HEK293T (cell line): ENCODE data around the gene SSTR4.

Source experiments
- BHLHE40 ChIP-seq: fragments of 450-650 bp; IDR thresholded peaks from 2 replicates; pipeline ENCODE4 v1.6.1; 2016; ENCODE audit warnings: mild to moderate bottlenecking, moderate library complexity, borderline replicate concordance
- FOXK2 ChIP-seq: fragments of 450-650 bp; IDR thresholded peaks from 2 replicates; pipeline ENCODE4 v1.6.1; 2016; ENCODE audit warnings: mild to moderate bottlenecking
- FOXM1 ChIP-seq: fragments of 450-650 bp; IDR thresholded peaks from 2 replicates; pipeline ENCODE4 v1.6.1; 2017; ENCODE audit warnings: mild to moderate bottlenecking, borderline replicate concordance
- NFRKB ChIP-seq: fragments of 450-650 bp; IDR thresholded peaks from 2 replicates; pipeline ENCODE4 v1.6.1; 2016; ENCODE audit warnings: mild to moderate bottlenecking, moderate library complexity
- PKNOX1 ChIP-seq: fragments of 450-650 bp; IDR thresholded peaks from 2 replicates; pipeline ENCODE4 v1.6.1; 2016
- SUZ12 ChIP-seq: fragments of 450-650 bp; IDR thresholded peaks from 2 replicates; pipeline ENCODE4 v1.6.1; 2016; ENCODE audit warnings: mild to moderate bottlenecking
- TARDBP ChIP-seq: fragments of 450-650 bp; IDR thresholded peaks from 2 replicates; pipeline ENCODE4 v1.6.1; 2016

GRCh38 chr20:23083553-23084220 lies 48.6 kb downstream of the SSTR4 start:
- TF ChIP-seq FOXM1 (no peak), PKNOX1 (no peak), NFRKB (no peak), TARDBP (no peak), BHLHE40 (no peak), FOXK2 (no peak), SUZ12 (no peak)
